ENCODE measurements around the gene SLC1A7.

DNA sequence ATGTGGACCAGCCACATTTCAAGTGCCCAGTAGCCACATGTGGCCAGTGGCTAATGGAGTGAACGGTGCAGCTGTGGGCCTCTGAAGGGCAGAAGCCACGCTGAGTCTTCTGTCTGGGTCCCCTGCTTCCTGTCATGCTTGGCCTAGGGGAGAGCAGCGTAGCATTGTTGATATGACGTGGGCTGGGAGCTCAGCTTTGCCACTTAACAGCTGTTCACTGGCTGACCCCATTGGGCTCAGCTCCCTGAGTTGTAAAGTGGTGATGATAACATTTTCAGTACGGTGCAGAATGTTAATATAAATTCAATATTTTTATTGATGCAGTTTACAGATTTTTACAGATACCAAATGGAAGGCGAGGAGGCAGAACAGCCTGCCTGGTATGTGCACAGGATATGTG is 76.0 kb downstream of the SLC1A7 start:
- TF ChIP-seq SP1 (IDR thresholded peaks at IDR 0.05) (no peak), ELF4 (IDR thresholded peaks at IDR 0.05) (no peak), CTBP1 (IDR thresholded peaks at IDR 0.05; ENCODE audit: borderline replicate concordance) (no peak), HDGF (IDR thresholded peaks at IDR 0.05; ENCODE audit: borderline replicate concordance) (no peak)

Measured in HEK293T (cell line).